Neural cell (in vitro differentiated cells): ENCODE data around the gene DUSP5. TPM values are rescaled to one million over a fixed set of nuclear protein-coding genes. Genes with fewer than 3 reads are reported as not detected.

ENCODE experiments used
- H2AFZ ChIP-seq: fragments of 200-600, 300-800 bp; sonication (generic), shearing (Covaris generic); 2 replicates; pipeline ENCODE4 v1.6.0; 2014; ENCODE audit warnings: low read depth, mild to moderate bottlenecking, antibody characterized with exemption, low read length, moderate library complexity
- H3F3A ChIP-seq: fragments of 200-600 bp; shearing (Covaris generic); 2 replicates; pipeline ENCODE4 v1.6.1; 2016; ENCODE audit warnings: mild to moderate bottlenecking, moderate library complexity, mixed read lengths, antibody characterized with exemption, low read length; ENCODE audit not compliant: insufficient read depth, poor library complexity, severe bottlenecking
- H3K27ac ChIP-seq: fragments of 200-600, 300-800 bp; sonication (generic), shearing (Covaris generic); 2 replicates; pipeline ENCODE4 v1.5.1; 2014; ENCODE audit warnings: mild to moderate bottlenecking, low read length, moderate library complexity
- H3K27me3 ChIP-seq: fragments of 300-800, 200-600 bp; sonication (generic), shearing (Covaris generic); 2 replicates; pipeline ENCODE4 v1.6.0; 2014; ENCODE audit warnings: mild to moderate bottlenecking, low read depth, low read length, moderate library complexity; ENCODE audit not compliant: insufficient read depth
- H3K36me3 ChIP-seq: fragments of 300-800, 200-600 bp; sonication (generic), shearing (Covaris generic); 2 replicates; pipeline ENCODE4 v1.5.1; 2014; ENCODE audit warnings: mild to moderate bottlenecking, antibody characterized with exemption, low read length, moderate library complexity; ENCODE audit not compliant: insufficient read depth
- H3K4me2 ChIP-seq: fragments of 300-800, 200-600 bp; sonication (generic), shearing (Covaris generic); 2 replicates; pipeline ENCODE4 v1.6.0; 2014; ENCODE audit warnings: mild to moderate bottlenecking, low read length
- H3K4me3 ChIP-seq: fragments of 300-800, 200-600 bp; sonication (generic), shearing (Covaris generic); 2 replicates; pipeline ENCODE4 v1.5.1; 2014; ENCODE audit warnings: mild to moderate bottlenecking, low read length, moderate library complexity
- H3K79me2 ChIP-seq: fragments of 200-600 bp; shearing (Covaris generic); replicated peaks from 2 replicates; pipeline ENCODE4 v1.6.0; 2014; ENCODE audit warnings: mild to moderate bottlenecking, low read length, moderate library complexity; ENCODE audit not compliant: insufficient read depth
- H3K9ac ChIP-seq: fragments of 300-800, 200-600 bp; sonication (generic), shearing (Covaris generic); 2 replicates; pipeline ENCODE4 v1.6.1; 2016; ENCODE audit warnings: mild to moderate bottlenecking, low read length, mixed read lengths
- H3K9me2 ChIP-seq: fragments of 200-600 bp; shearing (Covaris generic); 2 replicates; pipeline ENCODE4 v1.6.1; 2016; ENCODE audit warnings: mild to moderate bottlenecking, low read length, mixed read lengths; ENCODE audit not compliant: insufficient read depth
- H3K9me3 ChIP-seq: fragments of 200-600, 300-800 bp; sonication (generic), shearing (Covaris generic); 2 replicates; pipeline ENCODE4 v1.6.1; 2016; ENCODE audit warnings: mild to moderate bottlenecking, mixed run types, low read length, moderate library complexity, mixed read lengths
- H4K20me1 ChIP-seq: fragments of 200-600 bp; shearing (Covaris generic); 2 replicates; pipeline ENCODE4 v1.6.1; 2016; ENCODE audit warnings: mild to moderate bottlenecking, mixed run types; ENCODE audit not compliant: insufficient read depth
- CTCF ChIP-seq: fragments of 450-650 bp; IDR thresholded peaks from 2 replicates; pipeline ENCODE4 v1.5.1; 2014; ENCODE audit warnings: antibody characterized with exemption, mild to moderate bottlenecking, moderate library complexity; ENCODE audit not compliant: poor library complexity, severe bottlenecking
- EP300 ChIP-seq: fragments of 450-650 bp; conservative IDR thresholded peaks from 2 replicates; pipeline ENCODE4 v1.6.1; 2014; ENCODE audit warnings: antibody characterized with exemption, mild to moderate bottlenecking, moderate library complexity; ENCODE audit not compliant: poor library complexity, severe bottlenecking
- EZH2 ChIP-seq: fragments of 200-600, 300-800 bp; shearing (Covaris generic), sonication (generic); IDR thresholded peaks from 2 replicates; pipeline ENCODE4 v1.6.1; 2014; ENCODE audit warnings: antibody characterized with exemption, low read length, borderline replicate concordance, mild to moderate bottlenecking; ENCODE audit not compliant: insufficient read depth, poor library complexity, severe bottlenecking
- MXI1 ChIP-seq: fragments of 450-650 bp; conservative IDR thresholded peaks from 2 replicates; pipeline ENCODE4 v1.6.1; 2014; ENCODE audit warnings: antibody characterized with exemption, mild to moderate bottlenecking; ENCODE audit not compliant: poor library complexity, severe bottlenecking
- POLR2AphosphoS5 ChIP-seq: IDR thresholded peaks from 2 replicates; pipeline ENCODE4 v1.6.1; 2012
- RAD21 ChIP-seq: fragments of 450-650 bp; conservative IDR thresholded peaks from 2 replicates; pipeline ENCODE4 v1.6.1; 2014; ENCODE audit warnings: antibody characterized with exemption, mild to moderate bottlenecking, moderate library complexity
- SMC3 ChIP-seq: fragments of 450-650 bp; conservative IDR thresholded peaks from 2 replicates; pipeline ENCODE4 v1.6.1; 2014; ENCODE audit warnings: antibody characterized with exemption, mild to moderate bottlenecking, moderate library complexity; ENCODE audit not compliant: poor library complexity
- TAF1 ChIP-seq: IDR thresholded peaks from 2 replicates; pipeline ENCODE4 v1.6.1; 2012; ENCODE audit warnings: low read depth
- polyA plus RNA-seq: library from polyadenylated mRNA; depleted of rRNA; stranded (reverse); fragments of >200 nt; gene quantifications from 2 replicates; pipeline ENCODE4 v1.2.3, GENCODE V29; 2014
- TF ChIP-seq, protein P1 (sequence below): IDR thresholded peaks from 2 replicates; pipeline ENCODE4 v1.6.1; 2012; ENCODE audit warnings: borderline replicate concordance

The DUSP5 gene
- polyA plus RNA-seq, 1 donor from 2014 or later: 2.2 TPM

- H3K27ac ChIP-seq: no peak overlapping the region
- H2AFZ ChIP-seq: no peak overlapping the region
- no peaks in the 10 kb centered on the region for H4K20me1 ChIP-seq
Observed at GRCh38 chr10:110456523-110457091, 41.1 kb upstream of the DUSP5 start.

DNA sequence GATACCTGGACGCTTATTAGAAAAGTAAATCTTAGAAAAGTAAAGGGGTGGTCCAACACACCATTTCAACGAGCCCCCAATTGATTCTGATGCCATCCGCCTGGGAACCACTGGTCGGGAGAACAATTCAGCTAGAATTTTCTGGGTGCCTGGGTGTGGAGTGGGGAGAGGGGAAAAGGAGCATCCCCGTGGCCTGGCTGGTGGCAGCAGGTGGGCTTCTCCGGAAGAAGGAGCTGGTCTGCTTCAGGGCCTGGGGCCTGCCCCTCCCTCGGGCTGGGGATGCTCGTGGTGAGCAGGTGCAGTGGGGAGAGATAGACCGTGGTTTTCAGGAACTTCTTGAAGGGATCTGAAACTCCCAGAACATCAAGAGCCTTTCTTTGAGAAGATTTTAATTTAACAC, 39.9 kb upstream of the DUSP5 start:
- Histone ChIP-seq H3K79me2 (no peaks in the 10 kb centered on the region), H3K9me2 (no peaks in the 10 kb centered on the region), H3K27ac (no peak overlapping the region), H3K27me3 (no peaks in the 10 kb centered on the region), H3K9ac (no peak overlapping the region), H3F3A (no peaks in the 10 kb centered on the region), H3K9me3 (no peaks in the 10 kb centered on the region), H3K36me3 (no peaks in the 10 kb centered on the region), H3K4me3 (no peak overlapping the region), H4K20me1 (no peaks in the 10 kb centered on the region), H2AFZ (no peak overlapping the region), H3K4me2 (no peak overlapping the region)
- TF ChIP-seq SMC3 (no peak), EZH2 (no peak), MXI1 (no peak), EP300 (no peak), CTCF (no peak), RAD21 (no peak), POLR2AphosphoS5 (no peak), TAF1 (no peak)
- TF ChIP-seq, protein P1, sequence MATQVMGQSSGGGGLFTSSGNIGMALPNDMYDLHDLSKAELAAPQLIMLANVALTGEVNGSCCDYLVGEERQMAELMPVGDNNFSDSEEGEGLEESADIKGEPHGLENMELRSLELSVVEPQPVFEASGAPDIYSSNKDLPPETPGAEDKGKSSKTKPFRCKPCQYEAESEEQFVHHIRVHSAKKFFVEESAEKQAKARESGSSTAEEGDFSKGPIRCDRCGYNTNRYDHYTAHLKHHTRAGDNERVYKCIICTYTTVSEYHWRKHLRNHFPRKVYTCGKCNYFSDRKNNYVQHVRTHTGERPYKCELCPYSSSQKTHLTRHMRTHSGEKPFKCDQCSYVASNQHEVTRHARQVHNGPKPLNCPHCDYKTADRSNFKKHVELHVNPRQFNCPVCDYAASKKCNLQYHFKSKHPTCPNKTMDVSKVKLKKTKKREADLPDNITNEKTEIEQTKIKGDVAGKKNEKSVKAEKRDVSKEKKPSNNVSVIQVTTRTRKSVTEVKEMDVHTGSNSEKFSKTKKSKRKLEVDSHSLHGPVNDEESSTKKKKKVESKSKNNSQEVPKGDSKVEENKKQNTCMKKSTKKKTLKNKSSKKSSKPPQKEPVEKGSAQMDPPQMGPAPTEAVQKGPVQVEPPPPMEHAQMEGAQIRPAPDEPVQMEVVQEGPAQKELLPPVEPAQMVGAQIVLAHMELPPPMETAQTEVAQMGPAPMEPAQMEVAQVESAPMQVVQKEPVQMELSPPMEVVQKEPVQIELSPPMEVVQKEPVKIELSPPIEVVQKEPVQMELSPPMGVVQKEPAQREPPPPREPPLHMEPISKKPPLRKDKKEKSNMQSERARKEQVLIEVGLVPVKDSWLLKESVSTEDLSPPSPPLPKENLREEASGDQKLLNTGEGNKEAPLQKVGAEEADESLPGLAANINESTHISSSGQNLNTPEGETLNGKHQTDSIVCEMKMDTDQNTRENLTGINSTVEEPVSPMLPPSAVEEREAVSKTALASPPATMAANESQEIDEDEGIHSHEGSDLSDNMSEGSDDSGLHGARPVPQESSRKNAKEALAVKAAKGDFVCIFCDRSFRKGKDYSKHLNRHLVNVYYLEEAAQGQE: no peak

More at GRCh38 chr10:110456523-110457091, 41.1 kb upstream of the DUSP5 start:
- Histone ChIP-seq H3K9me2 (no peaks in the 10 kb centered on the region), H3K9me3 (no peaks in the 10 kb centered on the region), H3K27me3 (no peaks in the 10 kb centered on the region), H3K9ac (no peak overlapping the region), H3K4me3 (no peak overlapping the region), H3K36me3 (no peaks in the 10 kb centered on the region), H3F3A (no peaks in the 10 kb centered on the region), H3K79me2 (no peaks in the 10 kb centered on the region), H3K4me2 (no peak overlapping the region)
- TF ChIP-seq SMC3 (no peak), CTCF (no peak), MXI1 (no peak), RAD21 (no peak), EP300 (no peak), TAF1 (no peak), POLR2AphosphoS5 (no peak), EZH2 (no peak)
- TF ChIP-seq, protein P1: no peak
